Vagina (tissue), 2 donors: ENCODE results near the gene KCNH4.
"Not testable (repeated sequence)": the region's sequence is repeated elsewhere in the genome, so short reads cannot be mapped to it uniquely, and the experiment has no call there.

ENCODE experiments used
- CTCF ChIP-seq, 3 experiments: fragments of 450-650 bp in 2 of 3; fragments of 200-600 bp in 1 of 3; sonication (generic) in 1 of 3; IDR thresholded peaks; one replicate each; pipeline ENCODE4 v1.5.1; 2017 to 2019; ENCODE audit warnings: antibody characterized with exemption in 3 of 3, mild to moderate bottlenecking in 2 of 3, moderate library complexity in 2 of 3
- POLR2A ChIP-seq, 2 donors: fragments of 450-650 bp; IDR thresholded peaks; one replicate each; pipeline ENCODE4 v1.6.1; 2017; ENCODE audit warnings: antibody characterized with exemption in 2 of 2, mild to moderate bottlenecking in 2 of 2, moderate library complexity in 2 of 2

GRCh38 chr17:42186191-42186590, 5.2 kb upstream of the KCNH4 start:
- not testable (repeated sequence) for TF ChIP-seq CTCF, POLR2A (IDR thresholded peaks at IDR 0.05)
